Fibroblast of villous mesenchyme (primary cell): Measurements from ENCODE around the gene CRACDL. TPM values are rescaled to one million over a fixed set of nuclear protein-coding genes. Genes with fewer than 3 reads are reported as not detected.

ENCODE experiments used
- DNase-seq: peaks from one replicate; pipeline ENCODE4 v3.0.0-alpha.2; 2010; ENCODE audit warnings: low read depth
- H3K4me3 ChIP-seq: 2 replicates; pipeline ENCODE4 v1.5.1; 2011; ENCODE audit warnings: low read depth, mild to moderate bottlenecking, low read length
- total RNA-seq: library from RNA; depleted of rRNA; stranded (reverse); fragments of >200 nt; gene quantifications from 2 replicates; pipeline ENCODE4 v1.2.3, GENCODE V29; 2012
- TF ChIP-seq, protein P1 (sequence below): IDR thresholded peaks from 2 replicates; pipeline ENCODE4 v1.5.1; 2012; ENCODE audit warnings: low read depth, mild to moderate bottlenecking, low read length; ENCODE audit not compliant: insufficient read depth

CRACDL gene
- total RNA-seq, 1 donor: not detected

DNA sequence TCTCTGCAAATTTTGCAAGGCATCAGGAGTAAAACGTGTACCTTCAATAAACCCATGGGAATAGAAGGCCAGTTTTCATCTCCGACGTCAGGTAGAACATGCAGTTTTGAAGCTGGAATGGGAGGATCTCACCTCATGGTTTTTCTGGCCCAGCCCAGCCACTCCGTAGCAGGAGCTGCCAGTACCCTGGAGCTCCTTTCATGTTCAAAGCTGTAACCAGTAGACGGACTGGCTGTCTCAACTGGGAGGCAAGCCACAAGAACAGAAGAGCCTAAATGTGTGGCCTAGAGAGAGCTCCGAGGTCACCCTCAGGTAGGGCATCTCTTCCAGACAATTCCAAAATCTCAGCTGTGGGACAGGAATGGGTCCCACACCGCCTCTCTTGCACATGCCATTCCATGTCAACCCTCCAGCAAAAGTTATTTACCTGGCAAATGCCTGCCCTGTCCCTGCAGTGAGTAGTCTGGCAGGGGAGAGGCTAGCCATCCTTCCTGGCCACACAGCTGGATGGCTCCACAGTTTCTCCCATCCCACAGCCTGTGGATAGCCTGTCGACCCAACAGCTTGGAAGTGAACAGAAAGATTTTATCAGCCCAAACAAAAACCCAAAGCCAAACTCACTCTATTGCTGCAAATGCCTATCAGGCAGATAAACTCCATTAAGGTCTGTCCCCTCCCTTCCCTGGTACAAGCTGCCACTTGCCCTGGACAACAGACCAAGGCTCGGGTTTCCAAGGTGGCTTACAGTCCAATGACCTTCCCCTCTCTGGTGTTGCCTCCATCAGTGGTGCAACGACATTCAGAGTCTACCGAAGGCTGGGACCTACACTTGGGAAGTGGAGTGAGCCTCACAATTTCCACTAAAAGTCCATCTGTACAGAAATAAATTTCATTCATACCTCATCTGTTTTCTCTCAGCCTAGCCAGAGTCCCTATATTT, 27.8 kb downstream of the CRACDL start:
- no peak overlapping the region for H3K4me3 ChIP-seq
- no peak for DNase-seq
- TF ChIP-seq, protein P1, sequence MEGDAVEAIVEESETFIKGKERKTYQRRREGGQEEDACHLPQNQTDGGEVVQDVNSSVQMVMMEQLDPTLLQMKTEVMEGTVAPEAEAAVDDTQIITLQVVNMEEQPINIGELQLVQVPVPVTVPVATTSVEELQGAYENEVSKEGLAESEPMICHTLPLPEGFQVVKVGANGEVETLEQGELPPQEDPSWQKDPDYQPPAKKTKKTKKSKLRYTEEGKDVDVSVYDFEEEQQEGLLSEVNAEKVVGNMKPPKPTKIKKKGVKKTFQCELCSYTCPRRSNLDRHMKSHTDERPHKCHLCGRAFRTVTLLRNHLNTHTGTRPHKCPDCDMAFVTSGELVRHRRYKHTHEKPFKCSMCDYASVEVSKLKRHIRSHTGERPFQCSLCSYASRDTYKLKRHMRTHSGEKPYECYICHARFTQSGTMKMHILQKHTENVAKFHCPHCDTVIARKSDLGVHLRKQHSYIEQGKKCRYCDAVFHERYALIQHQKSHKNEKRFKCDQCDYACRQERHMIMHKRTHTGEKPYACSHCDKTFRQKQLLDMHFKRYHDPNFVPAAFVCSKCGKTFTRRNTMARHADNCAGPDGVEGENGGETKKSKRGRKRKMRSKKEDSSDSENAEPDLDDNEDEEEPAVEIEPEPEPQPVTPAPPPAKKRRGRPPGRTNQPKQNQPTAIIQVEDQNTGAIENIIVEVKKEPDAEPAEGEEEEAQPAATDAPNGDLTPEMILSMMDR: no peak

DNA sequence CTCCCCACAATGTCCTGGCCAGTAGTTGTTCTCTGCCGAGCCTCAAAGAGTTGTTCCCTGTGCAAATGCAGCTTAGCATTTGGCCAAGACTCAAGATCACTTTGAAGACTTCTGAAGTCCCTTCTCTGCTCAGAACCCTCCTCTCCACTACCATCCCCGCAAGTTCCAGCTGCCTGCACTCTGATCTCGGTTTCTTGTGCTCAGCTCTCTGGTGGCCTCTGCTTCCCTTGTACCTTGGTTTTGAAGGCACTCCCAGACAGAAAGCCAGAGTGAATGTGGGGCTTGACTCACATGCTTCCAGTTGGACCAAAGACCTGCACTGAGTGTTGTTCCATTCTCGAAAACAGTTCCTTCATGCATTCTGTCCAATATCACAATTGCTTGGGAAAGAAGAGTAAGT, 28.6 kb downstream of the CRACDL start:
- no peak for DNase-seq
- no peak overlapping the region for H3K4me3 ChIP-seq
- TF ChIP-seq, protein P1: no peak

DNA sequence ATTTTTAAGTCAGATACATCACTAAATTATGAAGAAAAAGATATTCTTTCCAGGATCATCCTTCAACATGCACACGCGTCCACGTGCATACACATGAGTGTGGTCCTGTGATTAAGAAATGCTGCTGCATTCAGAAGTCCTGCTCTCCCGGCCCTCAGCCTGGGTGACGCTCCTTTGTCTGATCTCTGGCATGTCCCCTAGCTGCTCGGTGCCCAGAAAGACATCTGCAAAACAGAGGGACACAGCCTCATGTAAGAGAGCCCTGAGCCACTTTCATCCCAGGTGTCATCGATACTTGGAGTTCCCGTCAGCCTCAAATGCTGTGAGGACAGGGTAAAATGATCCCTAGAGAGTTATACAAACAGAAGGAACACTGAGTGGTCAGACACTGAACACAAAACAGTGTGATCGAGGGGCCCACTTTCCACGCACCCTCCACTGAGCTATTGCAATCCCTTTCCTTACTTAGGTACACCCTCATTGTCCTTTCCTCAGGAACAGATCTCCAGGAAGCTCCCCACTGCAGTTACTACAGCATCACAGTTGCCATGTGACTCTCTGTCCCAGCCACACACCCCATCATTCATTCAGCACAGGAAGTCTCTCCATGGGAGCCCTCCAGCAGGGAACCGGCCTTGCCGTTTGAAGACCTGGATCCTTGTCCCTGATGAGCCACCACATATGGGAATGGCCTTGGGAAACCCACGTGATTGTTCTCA, 32.1 kb downstream of the CRACDL start:
- no peak overlapping the region for H3K4me3 ChIP-seq
- TF ChIP-seq, protein P1: no peak
- DNase-seq: no peak

DNA sequence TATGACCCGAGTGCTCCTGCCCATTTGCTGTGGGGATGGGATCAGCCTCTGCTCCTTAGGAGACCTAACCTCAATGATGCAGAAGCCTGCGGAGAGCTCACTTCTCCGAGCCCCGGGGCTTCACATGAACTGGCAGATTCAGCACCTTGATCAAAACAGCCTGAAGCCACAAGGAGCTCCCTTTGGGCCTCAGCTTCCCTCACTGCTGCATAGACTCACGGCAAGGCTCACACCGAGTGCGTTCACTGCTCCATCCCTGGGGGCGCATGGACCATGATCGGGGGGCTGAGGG, 33.0 kb downstream of the CRACDL start:
- DNase-seq: no peak
- no peak overlapping the region for H3K4me3 ChIP-seq
- TF ChIP-seq, protein P1: no peak

DNA sequence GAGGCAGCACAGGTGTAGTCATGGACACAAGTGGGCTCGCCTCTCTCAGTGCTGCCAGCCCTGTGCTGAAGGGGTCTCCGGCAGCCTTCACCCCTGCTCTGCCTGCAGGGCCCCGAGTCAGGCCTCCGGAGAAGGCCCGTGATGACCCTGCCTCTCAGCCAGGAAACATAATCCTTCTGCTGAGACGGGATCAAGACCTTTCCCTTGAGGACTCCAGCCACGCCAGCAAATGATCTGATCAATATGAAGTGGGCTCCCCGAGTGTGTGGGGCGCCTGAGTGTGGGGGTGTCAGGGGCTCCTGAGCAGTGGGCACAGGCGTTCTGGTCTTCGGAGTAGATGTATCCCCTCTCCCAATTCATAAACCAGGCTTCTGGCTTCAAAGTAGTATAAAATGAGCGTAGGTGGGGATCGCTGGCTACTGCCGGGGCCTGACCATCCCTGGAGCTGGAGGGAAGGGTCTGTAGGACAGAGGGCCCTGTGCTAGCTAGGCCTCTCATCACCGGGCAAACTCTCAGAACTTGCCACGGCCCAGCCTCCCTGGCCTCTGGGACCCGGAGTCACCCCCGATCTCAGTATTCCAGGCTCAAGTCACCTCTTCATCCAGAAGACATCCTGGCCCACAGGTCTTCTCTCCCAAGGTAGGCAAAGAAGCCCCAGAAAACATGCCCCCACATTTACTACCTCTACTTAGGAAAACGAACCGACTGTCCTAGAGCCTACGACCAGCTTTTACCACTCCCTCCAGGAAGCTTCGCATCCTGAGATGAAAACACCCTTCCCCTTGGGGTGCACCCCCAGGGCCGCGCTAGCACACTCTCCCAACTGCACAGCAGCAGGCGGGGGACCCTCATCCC, 33.6 kb downstream of the CRACDL start:
- TF ChIP-seq, protein P1: no peak
- DNase-seq: no peak

DNA sequence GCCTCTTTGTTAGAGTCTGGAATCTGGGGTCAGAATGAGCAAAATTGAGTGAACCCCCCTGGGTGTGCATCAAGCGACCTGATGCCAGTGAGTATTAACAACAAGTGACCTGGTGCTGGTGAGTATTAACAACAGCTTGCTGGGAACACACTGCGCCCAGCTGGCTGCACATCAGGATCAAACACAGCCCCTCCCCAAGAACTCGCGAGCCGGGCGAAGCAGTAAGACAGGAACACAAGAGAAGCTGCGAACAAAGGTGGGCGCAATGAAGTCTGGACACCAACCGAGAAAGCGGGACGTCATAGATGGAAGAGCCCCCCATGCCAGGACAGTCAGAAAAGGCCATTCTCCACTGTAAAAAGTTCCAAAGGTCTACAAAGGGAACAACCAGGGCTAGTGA, 34.3 kb downstream of the CRACDL start:
- TF ChIP-seq, protein P1: no peak
- no peak for DNase-seq
- H3K4me3 ChIP-seq: no peak overlapping the region

More for the DNA sequence above, 33.6 kb downstream of the CRACDL start:
- no peak overlapping the region for H3K4me3 ChIP-seq
